COLO829 (cell line): ENCODE measurements around the gene MYL6.
"Not testable (repeated sequence)": the region's sequence is repeated elsewhere in the genome, so short reads cannot be mapped to it uniquely, and the experiment has no call there.

Source experiments
- DNase-seq: peaks from one replicate; pipeline ENCODE4 v3.0.0; 2012; ENCODE audit warnings: low spot score

Gene MYL6

DNA sequence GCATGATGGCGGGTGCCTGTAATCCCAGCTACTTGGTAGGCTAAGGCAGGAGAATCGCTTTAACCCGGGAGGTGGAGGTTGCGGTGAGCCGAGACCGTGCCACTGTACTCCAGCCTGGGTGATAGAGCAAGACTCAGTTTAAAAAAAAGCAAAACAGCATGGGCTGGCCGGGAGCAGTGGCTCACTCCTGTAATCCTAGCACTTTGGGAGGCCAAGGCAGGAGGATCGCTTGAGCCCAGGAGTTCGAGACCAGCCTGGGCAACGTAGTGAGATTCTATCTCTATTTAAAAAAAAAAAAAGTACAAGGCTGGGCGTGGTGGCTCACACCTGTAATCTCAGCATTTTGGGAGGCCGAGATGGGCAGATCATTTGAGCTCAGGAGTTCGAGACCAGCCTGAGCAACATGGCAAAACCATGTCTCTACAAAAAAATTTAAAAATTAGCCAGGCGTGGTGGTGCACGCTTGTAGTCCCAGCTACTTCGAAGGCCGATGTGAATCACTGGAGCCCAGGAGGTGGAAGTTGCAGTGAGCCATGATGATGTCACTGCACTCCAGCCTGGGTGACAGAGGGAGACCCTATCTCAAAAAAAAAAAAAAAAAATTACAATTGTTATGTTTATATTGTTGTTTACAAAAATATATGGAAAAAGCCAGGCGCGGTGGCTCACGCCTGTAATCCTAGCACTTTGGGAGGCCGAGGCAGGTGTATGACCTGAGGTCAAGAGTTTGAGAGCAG is 1.5 kb upstream of the MYL6 start:
- DNase-seq: not testable (repeated sequence)

DNA sequence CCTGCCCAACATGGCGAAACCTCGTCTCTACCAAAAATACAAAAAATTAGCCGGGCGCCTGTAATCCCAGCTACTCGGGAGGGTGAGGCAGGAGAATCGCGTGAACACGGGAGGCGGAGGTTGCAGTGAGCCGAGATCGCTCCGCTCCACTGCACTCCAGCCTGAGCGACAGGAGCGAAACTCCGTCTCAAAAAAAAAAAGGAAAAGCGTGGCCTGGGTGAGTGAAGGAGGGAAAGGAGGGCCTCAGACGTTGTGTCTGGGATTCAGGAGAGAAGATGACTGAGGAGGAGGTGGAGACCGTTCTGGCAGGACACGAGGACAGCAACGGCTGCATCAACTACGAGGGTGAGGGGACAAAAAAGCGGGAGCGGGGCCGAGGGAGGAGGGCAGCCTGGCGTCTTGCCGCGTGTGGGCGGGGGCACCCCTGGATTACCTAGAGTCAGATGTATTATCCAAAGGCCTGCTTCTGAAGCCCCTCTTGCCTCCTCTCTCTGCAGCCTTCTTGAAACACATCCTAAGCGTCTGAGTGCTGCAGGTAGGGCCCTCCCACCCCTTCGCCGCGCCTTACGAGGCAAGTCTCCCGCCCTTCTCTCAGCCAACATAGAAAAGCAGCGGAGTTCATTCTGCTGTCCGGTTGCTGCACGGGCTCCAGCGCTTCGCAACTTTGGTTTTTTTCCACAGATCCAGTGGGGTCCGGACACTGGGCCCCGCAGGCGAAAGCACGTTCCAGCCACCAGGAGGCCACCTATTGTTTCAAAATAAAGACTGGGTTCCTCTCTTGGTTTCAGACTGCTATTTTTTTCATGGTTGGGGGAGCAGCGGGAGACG is 744 bp upstream of the MYL6 start:
- peak; percentile 50 for DNase-seq

DNA sequence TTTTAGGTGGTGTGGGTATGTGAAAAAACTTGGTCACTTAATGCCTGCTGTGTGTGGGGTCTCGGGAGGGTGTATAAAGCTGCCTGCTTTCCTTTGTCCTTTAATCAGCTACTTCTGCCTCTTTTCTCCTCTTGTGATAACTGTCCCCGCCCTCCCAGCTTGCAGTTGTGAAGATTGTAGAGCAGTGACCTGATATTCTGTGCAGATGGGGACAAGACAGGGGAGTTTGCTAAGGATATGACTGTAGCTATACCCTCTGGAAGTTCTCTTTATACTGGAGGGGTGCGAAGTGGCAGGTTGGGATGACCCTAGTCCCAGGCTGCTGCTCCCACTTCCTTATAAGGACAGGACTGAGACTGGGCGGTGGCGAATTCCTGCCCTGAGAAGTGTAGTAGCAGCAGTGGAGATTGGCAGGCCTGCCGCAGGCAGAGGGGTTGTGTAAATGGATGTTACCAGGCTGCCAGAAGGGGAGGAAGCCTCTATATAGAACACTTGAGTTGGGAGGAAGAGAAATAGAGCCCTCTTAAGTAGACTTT is 835 bp downstream of the MYL6 start:
- peak; percentile 53 for DNase-seq

DNA sequence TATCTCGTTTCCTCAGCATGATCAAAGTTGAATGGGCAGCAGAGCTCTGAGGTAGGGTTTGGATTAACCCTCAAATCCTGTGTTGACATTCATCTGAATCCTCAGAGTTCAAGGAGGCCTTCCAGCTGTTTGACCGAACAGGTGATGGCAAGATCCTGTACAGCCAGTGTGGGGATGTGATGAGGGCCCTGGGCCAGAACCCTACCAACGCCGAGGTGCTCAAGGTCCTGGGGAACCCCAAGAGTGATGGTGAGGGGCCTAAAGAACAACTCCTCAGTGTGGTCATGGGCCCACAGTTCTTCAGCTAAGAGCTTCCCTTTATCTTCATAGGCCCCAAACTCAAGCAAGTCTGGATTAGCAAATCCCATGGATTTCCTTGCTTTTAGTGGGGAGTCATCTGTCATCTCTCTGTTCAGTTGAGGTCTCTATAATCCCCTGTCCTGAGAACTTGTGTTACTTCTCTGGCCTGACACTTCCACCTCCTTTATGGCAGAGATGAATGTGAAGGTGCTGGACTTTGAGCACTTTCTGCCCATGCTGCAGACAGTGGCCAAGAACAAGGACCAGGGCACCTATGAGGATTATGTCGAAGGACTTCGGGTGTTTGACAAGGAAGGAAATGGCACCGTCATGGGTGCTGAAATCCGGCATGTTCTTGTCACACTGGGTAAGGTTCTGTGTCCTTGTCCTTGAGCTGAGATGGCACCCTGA is 1.5 kb downstream of the MYL6 start:
- no peak for DNase-seq

DNA sequence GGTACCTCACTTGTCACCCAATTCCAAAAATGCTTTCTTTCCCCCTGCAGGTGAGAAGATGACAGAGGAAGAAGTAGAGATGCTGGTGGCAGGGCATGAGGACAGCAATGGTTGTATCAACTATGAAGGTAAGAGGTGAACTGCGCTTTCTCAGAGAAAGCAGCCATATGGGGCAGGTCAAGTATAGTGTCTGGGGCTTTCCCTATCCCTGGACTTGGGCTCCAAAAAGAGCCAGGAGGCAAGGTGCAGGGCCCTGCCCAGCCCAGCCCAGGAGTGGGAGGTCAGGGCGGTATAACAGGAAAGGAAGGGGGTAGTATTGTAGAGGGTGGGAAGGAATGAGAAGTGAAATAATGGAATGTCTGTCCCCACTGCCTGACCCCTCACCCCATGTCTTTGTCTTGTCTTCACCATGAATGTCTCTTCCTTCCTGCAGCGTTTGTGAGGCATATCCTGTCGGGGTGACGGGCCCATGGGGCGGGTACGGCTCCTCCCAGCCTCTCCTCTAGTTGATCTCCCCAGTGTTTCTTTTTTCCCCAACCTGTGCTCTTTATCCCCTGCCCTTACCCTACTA is 2.1 kb downstream of the MYL6 start:
- DNase-seq: no peak

DNA sequence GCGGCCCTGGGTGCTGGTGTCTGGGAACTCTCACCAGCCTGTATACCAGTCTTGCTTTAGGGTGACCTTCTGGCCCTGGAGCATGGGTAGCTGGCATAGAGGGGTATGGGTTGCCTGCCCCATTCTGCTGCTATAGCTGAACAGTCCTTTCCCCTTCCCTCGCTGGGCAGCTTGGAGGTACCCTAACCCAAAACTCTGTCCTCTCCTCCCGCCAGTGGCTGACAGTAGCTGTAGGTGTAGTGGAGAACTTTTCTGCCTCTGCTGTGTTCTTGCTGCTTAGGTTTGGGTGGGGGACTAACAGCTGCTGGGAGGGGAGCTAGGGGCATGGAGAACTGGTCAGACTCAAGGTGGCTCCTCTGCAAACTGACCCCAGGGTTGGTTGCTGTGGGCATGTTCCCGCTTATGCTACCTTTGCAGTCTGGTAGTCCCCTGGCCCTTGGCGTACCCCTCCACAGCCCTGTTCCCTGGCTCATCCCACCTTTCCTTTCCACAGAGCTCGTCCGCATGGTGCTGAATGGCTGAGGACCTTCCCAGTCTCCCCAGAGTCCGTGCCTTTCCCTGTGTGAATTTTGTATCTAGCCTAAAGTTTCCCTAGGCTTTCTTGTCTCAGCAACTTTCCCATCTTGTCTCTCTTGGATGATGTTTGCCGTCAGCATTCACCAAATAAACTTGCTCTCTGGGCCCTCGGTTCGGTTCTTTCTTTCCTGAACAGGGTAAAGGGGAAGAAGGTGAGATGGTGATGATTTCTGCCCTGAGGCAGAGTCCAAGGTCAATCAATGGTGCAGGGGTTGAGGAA is 2.9 kb downstream of the MYL6 start:
- DNase-seq: no peak

DNA sequence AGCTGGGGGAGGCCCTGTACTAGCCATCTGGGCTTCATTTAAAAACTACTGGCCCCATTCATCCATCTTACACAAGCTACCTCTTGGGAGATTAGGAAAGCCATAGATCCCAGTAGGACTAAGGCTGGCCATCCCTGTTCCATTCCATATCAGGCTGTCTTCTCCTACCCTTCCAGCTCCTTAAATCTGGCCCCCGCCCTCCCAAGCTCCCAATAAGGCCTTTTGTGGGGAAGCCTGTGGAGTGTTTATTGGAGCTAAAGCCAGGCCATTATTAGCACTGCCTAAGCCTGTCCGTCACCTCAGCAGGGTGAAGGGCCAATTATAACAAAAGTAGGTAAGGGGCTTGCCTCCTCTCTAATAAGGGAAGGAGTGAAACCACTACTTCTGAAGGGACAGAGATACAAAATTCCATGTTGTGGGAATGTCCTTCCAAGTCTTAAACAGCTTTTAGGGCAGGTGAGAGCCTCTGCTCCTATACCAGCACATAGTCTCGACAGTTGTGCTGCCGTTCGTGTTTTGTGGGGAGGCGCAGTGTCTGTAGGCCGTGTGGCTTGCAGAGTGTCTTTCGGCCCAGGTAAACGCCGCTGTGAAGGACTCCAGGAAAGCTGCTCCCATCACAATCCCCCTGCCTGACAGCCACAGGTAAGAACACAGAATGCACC is 3.7 kb downstream of the MYL6 start:
- DNase-seq: no peak

DNA sequence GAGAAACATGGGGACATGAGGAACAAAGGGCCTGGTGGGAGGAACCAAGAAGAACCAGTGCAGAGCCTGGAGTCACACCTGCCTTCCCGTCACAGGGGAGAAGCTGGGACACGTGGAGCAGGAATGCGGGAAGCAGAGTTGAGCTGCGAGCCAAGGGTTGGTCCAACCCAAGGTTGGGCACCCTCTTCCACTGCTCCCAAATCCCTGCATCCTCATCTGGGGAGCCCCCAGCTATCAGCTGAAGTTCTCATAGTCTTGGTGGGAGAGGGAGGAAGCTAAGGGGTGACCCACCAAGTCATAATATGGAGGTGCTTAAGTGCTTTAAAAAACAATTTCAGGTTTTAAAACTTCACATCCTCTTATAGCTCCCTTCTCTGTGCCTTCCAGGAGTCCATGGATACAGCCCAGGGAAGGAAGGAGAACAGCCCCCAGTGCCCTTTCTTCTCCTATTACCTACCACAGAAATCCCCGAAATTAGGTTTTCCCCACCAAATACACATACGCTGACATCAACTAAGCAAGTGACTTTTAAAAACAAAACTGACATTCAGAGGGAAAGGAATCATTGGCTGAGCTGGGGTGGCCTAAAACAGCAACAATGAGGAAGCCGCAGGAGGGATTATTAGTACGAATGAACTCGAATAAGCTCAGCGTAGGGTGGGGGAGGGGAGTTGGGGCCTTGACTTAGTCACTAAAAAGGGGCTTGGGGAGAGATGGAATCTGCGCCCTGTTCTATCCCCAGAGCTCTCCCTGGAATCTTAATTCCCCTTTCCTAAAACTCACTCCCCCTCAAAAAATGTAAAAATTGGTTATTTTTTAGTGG is 4.5 kb downstream of the MYL6 start:
- no peak for DNase-seq

DNA sequence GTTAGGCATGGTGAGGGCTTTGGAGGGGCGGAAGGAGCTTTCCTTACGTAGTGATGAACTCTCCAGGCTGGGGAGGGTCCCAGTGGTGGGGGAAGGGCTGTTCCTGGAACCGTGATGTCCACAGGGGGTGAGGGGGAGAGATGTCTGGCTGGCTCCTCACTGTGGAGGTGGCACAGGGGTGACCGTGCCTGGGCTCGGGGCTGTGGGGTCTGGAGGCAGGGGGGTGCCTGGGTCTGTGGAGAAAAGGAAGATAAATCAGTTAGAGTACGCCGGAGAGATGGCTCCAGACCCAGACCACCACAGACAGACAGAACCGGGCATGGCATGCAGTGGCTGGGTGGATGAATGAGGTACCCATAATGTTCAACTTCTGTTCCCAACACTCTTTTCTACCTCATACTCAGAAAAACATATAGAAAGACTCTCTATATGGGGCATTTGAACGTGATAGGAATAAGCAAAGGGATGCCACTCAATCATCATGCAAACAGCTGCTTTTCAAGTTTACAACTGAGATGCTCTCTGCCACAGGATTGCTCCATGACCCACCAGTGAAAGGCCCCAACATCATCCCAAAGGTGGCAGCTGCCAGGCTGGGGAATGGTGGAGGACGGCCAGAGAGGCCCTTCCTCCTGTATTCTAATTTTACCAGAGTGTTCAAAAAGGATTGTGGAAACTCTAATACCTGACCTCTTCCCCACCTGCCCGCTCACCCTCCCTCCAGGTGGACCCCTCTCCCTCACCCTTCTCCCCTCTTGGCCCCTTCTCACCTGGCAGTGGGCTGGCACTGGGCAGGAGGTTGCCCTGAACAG is 5.6 kb downstream of the MYL6 start:
- no peak for DNase-seq

DNA sequence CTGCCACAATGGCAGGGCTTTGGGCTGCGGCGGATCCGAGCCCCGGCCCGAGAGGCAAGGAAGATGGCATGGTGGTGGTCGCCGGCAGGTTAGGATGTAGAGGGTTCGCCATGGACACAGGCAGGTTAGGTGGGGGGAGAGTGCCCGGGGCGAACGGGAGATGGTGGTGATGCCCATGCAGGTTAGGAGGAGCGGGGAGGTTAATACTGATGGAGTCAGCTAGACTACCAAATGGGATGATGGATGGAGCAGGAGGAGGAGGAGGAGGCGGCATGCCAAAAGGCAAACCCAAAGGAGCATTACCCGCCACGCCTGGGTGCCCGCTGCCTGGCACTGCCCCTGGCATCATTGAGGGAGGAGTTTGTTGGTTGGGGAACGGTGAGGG is 6.2 kb downstream of the MYL6 start:
- DNase-seq: no peak

DNA sequence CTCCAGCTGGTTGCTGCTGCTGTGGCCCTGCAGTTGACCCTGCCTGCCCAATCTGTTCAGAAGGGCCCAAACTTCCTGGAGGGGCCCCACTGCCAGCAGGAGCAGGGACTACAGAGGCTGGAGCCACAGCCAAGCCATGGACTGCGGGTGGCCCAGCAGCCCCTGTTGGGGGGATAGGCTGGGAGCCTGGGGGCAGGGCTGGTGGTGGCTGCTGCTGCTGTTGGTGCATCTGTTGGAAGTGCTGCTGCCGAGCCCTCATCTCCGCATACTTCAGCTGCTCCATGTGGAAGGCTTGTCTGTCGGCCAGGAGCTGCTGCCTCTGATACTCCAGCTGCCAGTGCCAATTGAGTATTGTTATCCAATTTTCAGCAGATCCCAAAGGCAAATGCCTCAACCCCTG is 7.2 kb downstream of the MYL6 start:
- DNase-seq: no peak

DNA sequence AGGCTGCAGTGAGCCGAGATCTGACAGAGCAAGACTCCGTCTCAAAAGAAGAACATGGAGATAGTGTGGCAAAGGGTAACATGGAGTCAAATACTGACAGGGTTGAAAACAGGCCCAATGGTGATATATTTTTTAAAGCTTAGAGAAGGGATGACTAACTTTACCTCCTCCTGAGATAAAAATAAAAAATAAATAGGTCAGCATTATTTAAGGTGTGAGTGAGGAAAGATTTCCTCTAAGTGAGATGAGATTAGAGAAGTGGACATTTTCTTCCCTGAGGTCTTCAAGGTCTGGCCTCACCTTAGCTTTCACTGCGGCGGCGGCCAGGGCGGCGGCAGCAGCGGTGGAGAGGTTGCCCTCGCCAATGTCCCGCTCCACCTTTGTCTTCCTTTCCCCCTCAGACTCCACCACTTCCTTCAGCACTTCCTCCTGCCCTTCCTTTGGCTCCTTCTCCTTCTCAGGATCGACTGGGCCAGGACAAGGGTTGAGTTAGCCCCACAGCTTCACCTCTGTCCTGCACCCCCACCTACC is 11.1 kb downstream of the MYL6 start:
- DNase-seq: no peak

DNA sequence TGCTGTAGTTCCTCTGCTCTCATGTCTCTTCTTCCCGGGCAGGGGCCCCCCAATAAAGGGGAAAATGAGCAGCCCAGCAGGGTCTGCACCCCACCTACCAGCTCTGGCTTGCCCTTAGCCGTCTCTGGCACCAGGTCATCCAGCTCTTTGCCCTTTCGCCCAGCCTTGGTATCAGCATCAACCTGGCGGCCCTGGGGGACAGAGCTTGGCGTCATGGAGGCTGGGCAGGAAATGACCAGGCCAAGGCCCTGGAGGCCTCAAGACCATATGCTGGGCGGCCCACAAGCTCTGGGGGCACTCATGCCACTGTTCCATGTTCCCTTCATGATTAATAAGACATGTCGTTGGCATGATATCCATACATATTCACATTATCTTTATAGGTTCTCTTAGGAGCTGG is 14.7 kb downstream of the MYL6 start:
- DNase-seq: no peak

DNA sequence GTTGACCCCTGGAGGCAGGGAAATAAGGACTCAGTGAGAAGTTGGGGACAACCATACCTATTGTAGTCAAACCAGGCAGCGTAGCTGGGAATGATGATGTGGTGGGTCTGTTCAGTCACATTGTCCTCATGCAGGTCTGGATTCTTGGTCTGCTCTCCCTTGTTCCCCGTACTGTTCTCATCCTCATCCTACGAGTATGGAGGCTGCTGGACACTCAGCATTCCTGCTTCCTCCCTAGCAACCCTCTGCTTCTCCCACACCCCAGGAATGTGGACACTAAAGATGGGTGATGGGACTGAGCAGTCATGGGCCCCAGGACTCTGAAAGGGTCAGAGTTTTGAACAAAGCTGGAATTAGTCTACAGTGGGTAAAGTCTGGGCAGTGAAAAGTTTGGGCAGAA is 20.2 kb downstream of the MYL6 start:
- DNase-seq: no peak

DNA sequence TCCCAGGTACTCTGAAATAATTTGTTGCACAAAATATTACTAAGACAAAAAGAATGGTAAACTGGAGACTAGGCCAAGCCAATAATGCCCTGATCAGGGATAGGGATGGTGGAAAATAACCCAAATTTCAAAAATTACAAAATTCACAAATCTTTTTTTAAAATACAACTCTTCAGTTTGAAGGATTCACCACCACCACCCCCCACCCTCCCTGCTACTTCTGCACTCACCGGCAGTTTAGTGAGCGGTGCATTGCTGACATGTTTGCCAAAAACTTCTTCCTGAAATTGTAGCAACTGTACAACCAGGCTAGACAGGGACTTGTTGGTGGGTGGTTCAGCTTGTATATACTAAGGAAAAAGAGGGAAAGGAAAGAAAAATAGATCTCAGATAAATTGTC is 28.8 kb downstream of the MYL6 start:
- DNase-seq: no peak

DNA sequence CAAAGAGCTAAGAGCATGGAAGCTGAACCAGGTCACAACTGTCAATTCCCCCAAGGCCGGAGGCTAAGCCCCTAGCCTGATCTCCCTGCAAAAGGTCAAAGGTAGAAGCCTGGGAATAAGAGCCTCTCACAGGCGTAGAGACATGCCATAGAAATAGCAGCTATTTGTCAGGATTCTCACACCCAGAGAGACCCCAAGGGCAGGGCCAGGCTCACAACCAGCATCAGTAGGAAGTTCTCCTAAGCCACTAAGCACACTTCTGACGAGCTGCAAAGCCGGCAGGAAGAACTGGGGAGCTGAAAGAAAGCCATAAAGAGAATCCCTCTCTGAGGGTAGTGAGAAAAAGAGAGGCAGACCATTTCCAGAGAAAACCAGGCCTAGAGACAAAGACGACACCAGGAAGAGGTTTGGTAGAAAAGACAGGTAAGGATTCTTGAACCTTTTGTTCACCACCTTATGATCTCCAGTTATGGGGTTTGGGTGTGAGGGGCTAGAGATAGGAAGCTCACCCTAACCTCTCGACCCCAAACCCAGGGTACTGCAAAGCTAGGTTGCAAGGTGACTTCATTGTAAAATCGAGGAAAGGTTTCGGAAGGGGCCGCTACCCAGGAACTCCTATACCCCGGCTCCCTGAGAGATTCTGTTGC is 30.1 kb downstream of the MYL6 start:
- no peak for DNase-seq

DNA sequence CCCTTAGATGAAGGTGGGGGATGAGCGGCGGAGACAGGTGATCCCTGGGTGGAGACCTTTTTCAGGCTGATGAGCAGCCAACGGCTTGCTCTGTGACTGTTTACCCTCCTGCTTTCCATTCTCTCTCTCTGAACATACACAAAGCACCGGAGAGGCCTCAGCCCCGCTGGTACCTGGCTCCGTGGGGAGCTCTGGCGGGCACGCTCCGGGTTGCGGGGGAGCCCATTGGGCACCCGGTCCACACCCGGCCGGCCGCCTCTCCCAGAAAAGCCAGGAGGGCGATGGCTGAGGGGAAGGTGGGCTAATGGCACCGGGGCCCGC is 30.6 kb downstream of the MYL6 start:
- DNase-seq: no peak

DNA sequence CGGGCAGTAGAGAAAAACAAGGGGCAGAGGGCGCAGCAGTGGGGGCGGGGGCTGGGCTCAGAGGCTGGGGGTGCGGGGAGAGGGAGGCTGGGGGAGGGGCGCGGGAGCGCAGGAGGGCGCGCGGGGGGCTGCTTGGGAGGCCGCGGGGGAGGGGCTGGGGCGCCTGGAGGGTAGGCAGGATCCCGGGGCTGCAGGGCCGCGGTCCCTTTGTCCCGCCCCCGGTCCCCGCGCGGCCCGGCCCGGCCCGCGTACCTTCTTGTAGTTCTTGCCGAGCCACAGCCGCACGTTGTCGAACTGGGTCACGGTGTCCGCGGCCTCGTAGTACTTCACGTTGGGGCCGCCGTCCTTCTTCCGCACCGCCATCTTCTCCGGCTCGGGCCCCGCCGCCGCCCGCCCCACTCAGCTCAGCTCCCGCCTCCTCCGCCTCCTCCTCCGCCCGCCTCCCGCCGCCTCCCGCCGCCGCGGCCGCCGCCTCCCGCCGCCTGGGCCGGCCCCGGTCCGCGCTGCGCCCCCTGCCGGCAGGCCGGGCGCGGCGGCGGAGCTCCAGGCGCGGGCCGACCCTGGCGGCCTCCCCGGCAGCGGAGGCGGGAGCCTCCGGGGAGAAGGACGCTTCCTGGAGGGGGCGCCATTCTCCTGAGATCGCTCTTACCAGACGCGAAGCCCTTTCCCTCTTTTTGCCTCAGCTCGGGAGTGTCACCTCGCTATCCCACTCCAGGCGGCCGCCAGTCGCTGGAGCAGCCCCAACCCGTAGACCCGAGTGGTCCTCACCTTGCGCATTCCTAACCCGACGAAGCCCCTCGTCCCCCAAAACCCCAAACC is 31.1 kb downstream of the MYL6 start, which contains the start of gene SMARCC2:
TSS of gene SMARCC2 (minus strand) at position 385 of the 819 bp plus-strand sequence. CDS start at position 363, 22 bp downstream.
- DNase-seq: peak; percentile 90
